Measurements from ENCODE around the gene ZNF630. TPM values are rescaled to one million over a fixed set of nuclear protein-coding genes. Genes with fewer than 3 reads are reported as not detected.

Gene ZNF630
- total and polyA plus RNA-seq, 2 of the 8 experiments (the other 6 are each of a cell fraction or from before 2014, with no cell fraction given), result 0.67 to 2.2 TPM

DNA sequence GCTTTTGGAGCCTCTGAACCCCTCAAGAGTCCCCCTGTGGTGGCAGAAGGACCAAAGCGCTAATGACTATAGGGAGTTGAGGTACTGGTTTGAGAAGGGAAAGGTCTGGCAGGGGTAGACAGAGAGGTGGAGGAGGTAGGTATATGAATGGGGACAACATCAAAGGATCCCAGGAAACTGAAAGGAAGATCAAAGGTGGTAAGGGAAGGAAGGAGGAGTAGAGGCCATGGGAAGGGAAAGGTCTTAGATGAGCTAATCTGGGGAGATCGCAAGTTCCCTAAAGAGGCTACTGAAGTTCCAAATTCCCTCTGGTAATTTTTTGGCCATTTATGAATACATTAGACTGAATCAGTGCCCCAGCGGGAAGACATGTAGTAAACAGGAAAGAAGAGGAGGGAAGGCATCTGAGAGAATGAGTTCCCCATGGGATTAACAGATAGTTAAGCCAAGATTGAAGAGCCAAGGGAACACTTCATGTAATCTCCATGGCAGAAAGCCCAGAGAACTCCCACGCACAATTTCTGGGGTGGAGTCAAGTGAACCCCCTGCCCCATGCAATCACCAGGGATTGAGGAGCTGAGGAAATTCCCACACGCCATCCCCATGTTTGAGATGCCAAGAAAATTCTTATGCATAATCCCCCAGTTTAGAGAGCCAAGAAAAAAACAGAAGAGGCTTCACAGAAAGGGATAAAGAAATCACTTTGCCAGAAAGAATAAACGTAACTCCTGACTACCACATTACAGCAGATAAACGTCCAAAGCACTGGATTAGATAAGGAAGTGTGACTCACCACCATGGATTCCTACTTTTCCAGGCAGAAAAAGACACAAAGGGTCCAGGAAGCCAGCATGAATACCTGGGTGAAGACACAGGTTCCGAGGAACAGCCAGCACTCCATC lies 25.8 kb downstream of the ZNF630 start (continued):
- TF ChIP-seq RAD21 (IDR thresholded peaks at IDR 0.05 in 1 of 2, conservative IDR thresholded peaks at IDR 0.05 in 1 of 2; ENCODE audit: low read depth in 2 of 2, low read length in 2 of 2), result no peak
- TF ChIP-seq EGR1 (IDR thresholded peaks at IDR 0.05; ENCODE audit: borderline replicate concordance, low read depth, low read length), result no peak
- no peak for TF ChIP-seq KDM4A (IDR thresholded peaks at IDR 0.05; ENCODE audit: low read depth, low read length, severe bottlenecking)
- TF ChIP-seq KDM5A (IDR thresholded peaks at IDR 0.05; ENCODE audit: low read length), result no peak
- no peak for TF ChIP-seq ASH2L (IDR thresholded peaks at IDR 0.05; ENCODE audit: low read length)
- TF ChIP-seq SAP30 (IDR thresholded peaks at IDR 0.05; ENCODE audit: insufficient read depth, insufficient replicate concordance, low read length), result no peak
- no peak for TF ChIP-seq SP2 (IDR thresholded peaks at IDR 0.05; ENCODE audit: low read length)
- no peak for TF ChIP-seq TCF12 (IDR thresholded peaks at IDR 0.05; ENCODE audit: low read depth, low read length)
- no peak for TF ChIP-seq SP1 (IDR thresholded peaks at IDR 0.05; ENCODE audit: low read depth, low read length)
- TF ChIP-seq BACH1 (IDR thresholded peaks at IDR 0.05; ENCODE audit: low read length), result no peak

Measured in H1 (cell line).